Neural crest cell (in vitro differentiated cells): ENCODE results near the gene SLC46A2. TPM values are rescaled to one million over a fixed set of nuclear protein-coding genes. Genes with fewer than 3 reads are reported as not detected.

ENCODE experiments used
- DNase-seq: peaks from one replicate; pipeline ENCODE4 v3.0.0; 2021; ENCODE audit warnings: low read depth, mixed read lengths, low spot score
- H3K27ac Mint-ChIP-seq: one replicate; pipeline ENCODE4 v1.8.0; 2021; ENCODE audit warnings: mild to moderate bottlenecking, mixed read lengths; ENCODE audit not compliant: unreplicated experiment
- H3K27me3 Mint-ChIP-seq: 2 replicates; pipeline ENCODE4 v1.8.0; 2021; ENCODE audit warnings: low read depth, mild to moderate bottlenecking, mixed read lengths
- H3K36me3 Mint-ChIP-seq: 2 replicates; pipeline ENCODE4 v1.8.0; 2021; ENCODE audit warnings: low read depth, mild to moderate bottlenecking, mixed read lengths
- H3K4me1 Mint-ChIP-seq: 2 replicates; pipeline ENCODE4 v1.8.0; 2021; ENCODE audit warnings: mixed read lengths
- H3K4me3 Mint-ChIP-seq: one replicate; pipeline ENCODE4 v1.8.0; 2021; ENCODE audit warnings: mild to moderate bottlenecking, mixed read lengths
- H3K9me3 Mint-ChIP-seq: 2 replicates; pipeline ENCODE4 v1.8.0; 2021; ENCODE audit warnings: mixed read lengths
- total RNA-seq: library from RNA; stranded (reverse); gene quantifications from 2 replicates; pipeline ENCODE4 v1.2.1, GENCODE V29; 2021
- TF ChIP-seq, protein P1 (sequence below): fragments of 200-600 bp; sonication (generic); conservative IDR thresholded peaks from 2 replicates; pipeline ENCODE4 v1.5.0; 2021; ENCODE audit warnings: antibody characterized with exemption, mild to moderate bottlenecking

SLC46A2 gene
- total RNA-seq, 1 donor from 2014 or later: not detected

DNA sequence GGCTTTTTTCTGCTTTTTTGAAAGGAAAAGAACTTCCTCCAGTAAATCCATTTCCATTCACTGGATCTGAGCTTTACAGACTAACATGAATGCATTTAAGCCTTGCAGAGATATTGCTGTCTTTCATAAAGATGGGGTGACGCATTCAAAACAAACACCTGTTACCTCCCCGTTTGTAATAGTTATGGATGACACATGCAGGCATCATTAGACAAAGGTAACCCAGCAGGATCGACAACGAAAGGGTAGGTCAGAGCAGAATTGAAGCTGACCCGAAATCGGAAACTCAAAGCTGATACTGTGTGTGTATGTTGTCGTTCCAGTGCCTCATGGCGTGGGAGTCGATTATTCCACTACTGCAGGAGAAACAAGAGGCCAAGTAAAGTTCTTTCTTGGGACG is 22.2 kb downstream of the SLC46A2 start:
- Mint-ChIP-seq H3K36me3 (peaks cover 10% of the 10 kb centered on the region), H3K4me1 (peaks cover 8% of the 10 kb centered on the region), H3K27ac (no peak overlapping the region), H3K9me3 (no peaks in the 10 kb centered on the region), H3K4me3 (no peak overlapping the region), H3K27me3 (no peaks in the 10 kb centered on the region)
- TF ChIP-seq, protein P1, sequence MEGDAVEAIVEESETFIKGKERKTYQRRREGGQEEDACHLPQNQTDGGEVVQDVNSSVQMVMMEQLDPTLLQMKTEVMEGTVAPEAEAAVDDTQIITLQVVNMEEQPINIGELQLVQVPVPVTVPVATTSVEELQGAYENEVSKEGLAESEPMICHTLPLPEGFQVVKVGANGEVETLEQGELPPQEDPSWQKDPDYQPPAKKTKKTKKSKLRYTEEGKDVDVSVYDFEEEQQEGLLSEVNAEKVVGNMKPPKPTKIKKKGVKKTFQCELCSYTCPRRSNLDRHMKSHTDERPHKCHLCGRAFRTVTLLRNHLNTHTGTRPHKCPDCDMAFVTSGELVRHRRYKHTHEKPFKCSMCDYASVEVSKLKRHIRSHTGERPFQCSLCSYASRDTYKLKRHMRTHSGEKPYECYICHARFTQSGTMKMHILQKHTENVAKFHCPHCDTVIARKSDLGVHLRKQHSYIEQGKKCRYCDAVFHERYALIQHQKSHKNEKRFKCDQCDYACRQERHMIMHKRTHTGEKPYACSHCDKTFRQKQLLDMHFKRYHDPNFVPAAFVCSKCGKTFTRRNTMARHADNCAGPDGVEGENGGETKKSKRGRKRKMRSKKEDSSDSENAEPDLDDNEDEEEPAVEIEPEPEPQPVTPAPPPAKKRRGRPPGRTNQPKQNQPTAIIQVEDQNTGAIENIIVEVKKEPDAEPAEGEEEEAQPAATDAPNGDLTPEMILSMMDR: no peak
- DNase-seq: no peak

DNA sequence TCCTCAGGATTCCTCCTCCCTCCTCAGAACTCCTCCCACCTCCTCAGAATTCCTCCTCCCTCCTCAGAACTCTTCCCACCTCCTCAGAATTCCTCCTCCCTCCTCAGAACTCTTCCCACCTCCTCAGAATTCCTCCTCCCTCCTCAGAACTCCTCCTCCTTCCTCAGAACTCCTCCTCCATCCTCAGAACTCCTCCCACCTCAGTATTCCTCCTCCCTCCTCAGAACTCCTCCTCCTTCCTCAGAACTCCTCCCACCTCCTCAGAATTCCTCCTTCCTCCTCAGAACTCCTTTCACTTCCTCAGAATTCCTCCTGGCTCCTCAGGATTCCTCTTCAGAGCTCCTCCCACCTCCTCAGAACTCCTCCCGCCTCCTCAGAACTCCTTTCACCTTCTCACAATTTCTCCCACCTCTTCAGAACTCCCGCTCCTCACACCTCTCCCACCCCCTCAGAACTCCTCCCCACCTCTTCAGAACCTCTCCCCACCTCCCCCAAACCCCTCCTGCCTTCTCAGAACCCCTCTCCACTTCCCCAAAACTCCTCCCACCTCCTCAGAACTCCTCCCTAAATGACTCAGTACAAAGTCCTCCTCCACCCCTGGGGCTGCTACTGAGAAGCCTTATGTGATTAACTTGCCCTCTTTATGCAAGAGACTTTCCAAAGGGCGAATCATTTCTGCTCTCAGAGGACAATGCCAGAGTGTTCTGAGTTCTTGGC is 23.2 kb downstream of the SLC46A2 start:
- no peak for DNase-seq
- Mint-ChIP-seq H3K9me3 (no peaks in the 10 kb centered on the region), H3K27ac (no peak overlapping the region), H3K4me1 (peaks cover 8% of the 10 kb centered on the region), H3K36me3 (peaks cover 8% of the 10 kb centered on the region), H3K27me3 (no peaks in the 10 kb centered on the region), H3K4me3 (no peak overlapping the region)
- TF ChIP-seq, protein P1: no peak

DNA sequence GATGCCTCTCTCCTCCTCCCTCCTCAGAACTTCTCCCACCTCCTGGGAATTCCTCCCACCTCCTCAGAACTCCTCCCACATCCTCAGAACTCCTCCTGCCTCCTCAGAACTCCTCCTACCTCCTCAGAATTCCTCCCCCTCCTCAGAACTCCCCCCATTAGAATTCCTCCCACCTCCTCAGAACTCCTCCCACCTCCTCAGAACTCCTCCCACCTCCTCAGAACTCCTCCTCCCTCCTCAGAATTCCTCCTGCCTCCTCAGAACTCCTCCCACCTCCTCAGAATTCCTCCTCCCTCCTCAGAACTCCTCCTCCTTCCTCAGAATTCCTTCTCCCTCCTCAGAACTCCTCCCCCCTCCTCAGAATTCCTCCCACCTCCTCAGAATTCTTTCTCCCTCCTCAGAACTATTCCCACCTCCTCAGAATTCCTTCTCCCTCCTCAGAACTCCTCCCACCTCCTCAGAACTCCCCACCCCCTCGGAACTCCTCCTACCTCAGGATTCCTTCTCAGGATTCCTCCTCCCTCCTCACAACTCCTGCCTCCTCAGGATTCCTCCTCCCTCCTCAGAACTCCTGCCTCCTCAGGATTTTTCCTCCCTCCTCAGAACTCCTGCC is 23.9 kb downstream of the SLC46A2 start:
- peaks cover 8% of the 10 kb centered on the region for H3K4me1 Mint-ChIP-seq
- no peak overlapping the region for H3K4me3 Mint-ChIP-seq
- no peaks in the 10 kb centered on the region for H3K27me3 Mint-ChIP-seq
- TF ChIP-seq, protein P1: no peak
- no peak for DNase-seq
- peaks cover 9% of the 10 kb centered on the region for H3K36me3 Mint-ChIP-seq
- no peaks in the 10 kb centered on the region for H3K9me3 Mint-ChIP-seq
- no peak overlapping the region for H3K27ac Mint-ChIP-seq

DNA sequence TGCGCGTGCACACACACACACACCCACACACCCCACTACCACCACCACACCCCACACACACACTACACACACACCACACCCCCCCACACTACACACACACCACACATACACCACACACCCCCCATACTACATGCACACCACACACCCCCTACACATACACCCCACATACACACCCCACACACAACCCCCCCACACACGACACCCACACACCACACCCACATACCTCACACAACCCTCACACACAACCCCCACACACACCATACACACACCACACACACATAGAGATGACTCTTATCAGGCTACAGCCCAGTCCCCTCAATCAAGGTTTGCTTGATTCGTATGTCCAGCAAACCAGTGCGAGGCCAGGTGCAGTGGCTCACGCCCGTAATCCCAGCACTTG is 25.7 kb downstream of the SLC46A2 start:
- Mint-ChIP-seq H3K27me3 (no peaks in the 10 kb centered on the region), H3K4me3 (no peak overlapping the region), H3K4me1 (peaks cover 8% of the 10 kb centered on the region), H3K27ac (no peak overlapping the region), H3K36me3 (peaks cover 11% of the 10 kb centered on the region), H3K9me3 (no peaks in the 10 kb centered on the region)
- no peak for DNase-seq
- TF ChIP-seq, protein P1: no peak

DNA sequence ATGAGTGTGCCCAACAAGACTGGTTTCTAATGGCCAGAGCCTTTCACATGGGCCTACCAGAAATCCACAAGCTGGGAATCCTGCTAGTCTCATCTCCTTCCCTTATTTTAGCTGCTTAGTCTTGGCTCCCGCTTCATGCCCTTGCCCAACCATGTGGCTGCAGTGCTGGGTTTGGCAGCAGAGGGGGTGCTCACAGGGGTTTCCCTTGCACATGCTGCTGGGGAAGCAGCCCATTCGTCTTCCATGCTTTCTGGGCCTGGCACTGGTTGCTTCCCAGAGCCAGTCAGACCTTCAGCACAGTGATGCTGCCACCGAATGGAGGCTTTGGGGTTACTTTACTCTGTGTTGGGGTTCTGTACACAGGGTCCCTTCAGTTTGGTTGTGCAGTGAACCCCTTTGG is 26.3 kb downstream of the SLC46A2 start:
- Mint-ChIP-seq H3K36me3 (peaks cover 11% of the 10 kb centered on the region), H3K27me3 (no peaks in the 10 kb centered on the region), H3K4me3 (no peak overlapping the region), H3K4me1 (peaks cover 7% of the 10 kb centered on the region), H3K9me3 (no peaks in the 10 kb centered on the region), H3K27ac (no peak overlapping the region)
- TF ChIP-seq, protein P1: no peak
- DNase-seq: no peak
